HG03342 (cell line): ENCODE results near the gene LRRC8B.
A peak's percentile ranks its signal among the peaks of the same experiment; 100 is the strongest.
"Not testable (repeated sequence)": the region's sequence is repeated elsewhere in the genome, so short reads cannot be mapped to it uniquely, and the experiment has no call there.

Experiments
- ATAC-seq: cut with Tn5 transposase; IDR thresholded peaks from one replicate; pipeline ENCODE4 v1.9.1; 2021; ENCODE audit warnings: mild to moderate bottlenecking, moderate library complexity; ENCODE audit not compliant: unreplicated experiment

LRRC8B gene

GRCh38 chr1:89629600-89629999, 105.0 kb downstream of the LRRC8B start:
- ATAC-seq, result not testable (repeated sequence)

- no peak for ATAC-seq
These were observed 105.4 kb downstream of the LRRC8B start for GRCh38 chr1:89630048-89630447.

GRCh38 chr1:89631816-89632656, 107.4 kb downstream of the LRRC8B start:
- ATAC-seq, result no peak

- ATAC-seq, result peak; percentile 84
These were observed 108.1 kb downstream of the LRRC8B start, which contains the start of gene LRRC8C for GRCh38 chr1:89632657-89633247. Gene LRRC8C (plus strand): TSS chr1:89633120. CDS start chr1:89686474, 53,354 bp downstream.

GRCh38 chr1:89633248-89633799, 108.7 kb downstream of the LRRC8B start:
- ATAC-seq, result peak; percentile 52

- no peak for ATAC-seq
These were observed 109.4 kb downstream of the LRRC8B start for GRCh38 chr1:89633800-89634625.

- ATAC-seq, result no peak
These were observed 111.5 kb downstream of the LRRC8B start for GRCh38 chr1:89635825-89636815.

GRCh38 chr1:89637496-89637895, 112.9 kb downstream of the LRRC8B start:
- ATAC-seq, result no peak

- ATAC-seq, result no peak
These were observed 115.8 kb downstream of the LRRC8B start for GRCh38 chr1:89640440-89640839.

GRCh38 chr1:89641781-89642180, 117.2 kb downstream of the LRRC8B start:
- no peak for ATAC-seq

- ATAC-seq, result no peak
These were observed 118.9 kb downstream of the LRRC8B start for GRCh38 chr1:89643577-89643976.

- no peak for ATAC-seq
These were observed 119.6 kb downstream of the LRRC8B start for GRCh38 chr1:89644119-89644814.

GRCh38 chr1:89646259-89646658, 121.6 kb downstream of the LRRC8B start:
- ATAC-seq, result no peak
